ENCODE measurements around the gene ACSL6.
A peak's percentile ranks its signal among the peaks of the same experiment; 100 is the strongest.

The ACSL6 gene

DNA sequence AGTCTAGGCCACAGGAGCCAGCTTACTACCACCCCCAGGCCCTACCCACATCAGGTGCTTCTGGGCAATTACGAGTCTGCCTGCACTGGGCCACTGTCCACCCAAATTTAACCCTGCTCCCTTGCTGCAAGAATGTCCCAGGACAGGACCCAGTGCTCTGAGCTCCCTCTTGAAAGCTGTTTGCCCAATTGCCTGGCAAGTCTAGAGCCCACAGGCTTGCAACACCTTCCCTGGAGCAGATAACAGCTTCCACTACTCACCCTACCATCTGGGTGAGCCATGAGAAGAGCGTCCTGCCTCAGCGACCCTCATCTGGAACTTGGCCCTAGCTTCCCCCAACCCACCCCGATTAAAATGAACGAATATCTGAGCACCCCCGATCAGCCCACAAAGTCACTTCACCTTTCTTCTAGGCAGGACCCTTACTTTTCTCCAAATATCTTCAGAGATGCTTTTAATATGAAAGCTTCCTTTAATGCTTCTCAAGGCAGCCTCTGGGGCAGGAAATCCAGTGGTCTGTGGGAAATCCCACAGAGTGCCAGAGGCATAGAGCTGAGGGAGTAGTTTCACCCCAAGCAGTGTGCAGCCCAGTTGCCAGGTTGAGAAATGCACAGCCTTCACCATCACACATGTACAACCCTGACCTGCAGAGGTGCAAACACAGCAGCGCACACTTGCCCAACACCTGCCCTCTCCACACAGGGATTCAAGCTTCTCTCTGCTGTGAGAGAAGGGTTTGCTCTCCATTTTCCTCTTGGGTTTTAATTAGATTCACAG lies 10.6 kb downstream of the ACSL6 start:
- Histone ChIP-seq H3K4me3 (peak overlapping the region in 1 of 10 experiments; percentile 21; a peak in 2 of 20 replicates), H3K27ac (peak overlapping the region in 7 of 11 experiments; percentile 31 to 80 (median 74); a peak in 13 of 22 replicates), H3K27me3 (no peaks in the 10 kb centered on the region), H3K4me2 (peak overlapping the region; percentile 55 to 94 (median 84)), H3K9me3 (replicated peaks in 1 of 11) (no peaks in the 10 kb centered on the region), H3K36me3 (no peaks in the 10 kb centered on the region), H4K20me1 (peaks cover 0 to 6% (median 0%) of the 10 kb centered on the region in 11 experiments; a peak in 2 of 22 replicates), H3K4me1 (peaks cover 33 to 80% (median 76%) of the 10 kb centered on the region in 10 experiments), H3K9ac (peak overlapping the region in 5 of 11 experiments; percentile 22 to 67 (median 64); a peak in 8 of 22 replicates)
- TF ChIP-seq Cebpa-rat (IDR thresholded peaks at IDR 0.05): peak in 3 of 11 experiments; percentile 50 to 83 (median 82); a peak in 8 of 22 replicates

DNA sequence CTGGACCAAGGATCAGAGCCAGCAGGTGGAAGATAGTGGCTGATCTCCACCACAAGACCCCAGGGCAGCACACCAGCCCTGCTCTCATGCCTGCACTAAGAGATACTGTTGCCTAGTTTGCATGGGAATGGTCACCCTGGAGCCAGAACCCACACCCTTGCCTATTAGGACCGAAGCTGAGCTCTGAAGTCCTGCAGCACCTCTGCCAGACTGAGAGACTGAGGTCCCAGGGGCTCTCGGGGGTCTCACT lies 11.3 kb downstream of the ACSL6 start:
- Histone ChIP-seq H3K4me1 (peaks cover 33 to 80% (median 77%) of the 10 kb centered on the region in 10 experiments), H3K9me3 (replicated peaks in 1 of 11) (no peaks in the 10 kb centered on the region), H4K20me1 (peaks cover 0 to 6% (median 0%) of the 10 kb centered on the region in 11 experiments; a peak in 2 of 22 replicates), H3K27me3 (no peaks in the 10 kb centered on the region), H3K27ac (peak overlapping the region in 7 of 11 experiments; percentile 31 to 80 (median 74); a peak in 13 of 22 replicates), H3K4me2 (peak overlapping the region; percentile 55 to 94 (median 84)), H3K9ac (peak overlapping the region in 4 of 11 experiments; percentile 47 to 67 (median 64); a peak in 7 of 22 replicates), H3K4me3 (no peak overlapping the region), H3K36me3 (no peaks in the 10 kb centered on the region)
- TF ChIP-seq Cebpa-rat (IDR thresholded peaks at IDR 0.05): no peak

DNA sequence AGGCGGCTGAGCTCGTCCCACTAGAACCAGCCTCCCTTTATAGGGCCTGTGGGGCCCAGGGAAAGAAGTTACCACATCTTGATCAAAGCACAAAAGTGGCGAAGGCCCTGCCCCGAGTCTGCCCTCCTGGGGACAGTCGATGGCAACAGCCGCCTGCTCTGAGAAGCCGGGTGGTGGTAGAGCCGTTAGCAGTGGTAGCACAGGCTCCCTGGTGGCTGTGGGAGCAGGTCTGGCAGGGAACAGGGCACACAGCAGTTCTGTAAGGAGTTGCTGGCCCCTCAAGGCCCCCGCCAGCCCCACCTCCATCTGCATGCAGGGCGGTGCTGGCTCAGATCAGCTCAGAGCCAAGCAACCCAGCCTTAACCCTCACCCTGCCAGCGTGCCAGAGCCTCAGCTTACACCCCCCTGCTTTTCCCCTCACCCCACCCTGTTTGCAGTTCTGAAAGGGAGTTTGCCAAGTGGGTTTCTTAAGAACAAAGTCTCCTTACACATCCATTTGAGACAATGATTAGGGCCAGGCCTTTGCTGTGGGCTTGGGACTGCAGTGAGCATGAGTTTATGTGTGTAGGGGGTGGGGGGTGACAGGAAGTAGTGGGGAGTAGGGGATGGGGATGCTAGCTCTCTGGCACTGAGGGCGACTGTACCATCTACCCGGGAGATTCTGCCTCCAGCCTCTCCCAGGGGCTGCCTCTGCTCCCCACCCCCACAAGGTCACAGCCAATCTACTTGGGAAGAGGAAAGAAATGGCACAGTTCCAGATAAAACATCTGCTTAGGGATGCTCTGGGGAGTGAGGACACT lies 11.8 kb downstream of the ACSL6 start:
- Histone ChIP-seq H3K9ac (peak overlapping the region in 7 of 11 experiments; percentile 5 to 67 (median 47); a peak in 13 of 22 replicates), H3K4me1 (peaks cover 33 to 85% (median 82%) of the 10 kb centered on the region in 10 experiments), H3K27ac (peak overlapping the region in 8 of 11 experiments; percentile 27 to 80 (median 66); a peak in 14 of 22 replicates), H3K27me3 (no peaks in the 10 kb centered on the region), H3K4me3 (no peak overlapping the region), H4K20me1 (peaks cover 0 to 6% (median 0%) of the 10 kb centered on the region in 11 experiments; a peak in 2 of 22 replicates), H3K4me2 (peak overlapping the region; percentile 55 to 94 (median 84)), H3K36me3 (no peaks in the 10 kb centered on the region), H3K9me3 (replicated peaks in 1 of 11) (no peaks in the 10 kb centered on the region)
- TF ChIP-seq Cebpa-rat (IDR thresholded peaks at IDR 0.05): no peak; a peak in 1 of 22 replicates

- TF ChIP-seq Cebpa-rat (IDR thresholded peaks at IDR 0.05): 0 out of 22 replicates have a peak, but pooled peaks of 1 of the 11 experiments have one; percentile 56
- Histone ChIP-seq H3K9me3 (replicated peaks in 1 of 11) (no peaks in the 10 kb centered on the region), H3K4me3 (no peak overlapping the region), H3K36me3 (no peaks in the 10 kb centered on the region), H3K4me1 (peaks cover 33 to 91% (median 85%) of the 10 kb centered on the region in 10 experiments), H3K9ac (peak overlapping the region in 7 of 11 experiments; percentile 5 to 67 (median 47); a peak in 10 of 22 replicates), H3K4me2 (peak overlapping the region; percentile 33 to 94 (median 84)), H3K27me3 (no peaks in the 10 kb centered on the region), H4K20me1 (peaks cover 0 to 6% (median 0%) of the 10 kb centered on the region in 11 experiments; a peak in 2 of 22 replicates), H3K27ac (peak overlapping the region in 7 of 11 experiments; percentile 26 to 80 (median 74); a peak in 12 of 22 replicates)
These were observed 12.4 kb downstream of the ACSL6 start for GRCh38 chr5:131999041-131999440.

DNA sequence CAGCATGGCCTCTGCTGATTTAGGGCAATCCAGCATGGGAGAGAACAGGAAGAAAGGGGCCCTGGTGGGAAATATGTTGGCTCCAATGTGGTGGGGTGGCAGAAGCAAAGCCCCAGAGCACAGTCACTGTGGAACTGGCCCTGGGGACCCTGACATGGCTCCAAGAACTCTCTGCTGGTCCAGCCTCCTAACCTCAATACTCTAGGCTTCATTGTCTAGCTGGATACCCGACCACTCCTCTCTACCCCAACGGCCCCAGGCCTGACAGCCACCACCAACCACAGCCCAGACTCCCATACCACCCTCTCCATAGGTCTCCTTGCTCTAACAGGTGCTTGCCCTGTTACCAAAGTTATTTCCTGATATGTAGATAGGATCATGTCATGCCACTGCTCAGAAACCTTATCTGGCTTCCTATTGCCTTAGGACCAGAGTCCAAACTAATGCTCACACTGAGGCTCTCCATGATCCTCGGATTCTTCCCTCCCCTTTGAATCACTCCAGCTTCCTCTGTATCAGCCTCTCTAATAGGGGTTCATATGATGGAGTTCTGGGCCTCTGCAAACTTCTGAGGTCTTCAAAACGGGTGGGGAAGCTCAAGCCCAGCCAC lies 12.9 kb downstream of the ACSL6 start:
- H3K27ac ChIP-seq: peak overlapping the region in 6 of 11 experiments; percentile 38 to 80 (median 74); a peak in 7 of 22 replicates
- H3K9ac ChIP-seq: peak overlapping the region in 3 of 11 experiments; percentile 47 to 67 (median 64); a peak in 3 of 22 replicates
- peaks cover 0 to 6% (median 0%) of the 10 kb centered on the region in 11 experiments; a peak in 2 of 22 replicates for H4K20me1 ChIP-seq
- TF ChIP-seq Cebpa-rat (IDR thresholded peaks at IDR 0.05): no peak
- H3K27me3 ChIP-seq: no peaks in the 10 kb centered on the region
- H3K4me3 ChIP-seq: no peak overlapping the region
- H3K4me1 ChIP-seq: peaks cover 33 to 91% (median 85%) of the 10 kb centered on the region in 10 experiments
- no peaks in the 10 kb centered on the region for H3K9me3 ChIP-seq (replicated peaks in 1 of 11)
- no peaks in the 10 kb centered on the region for H3K36me3 ChIP-seq
- peak overlapping the region; percentile 11 to 94 (median 84); a peak in 20 of 22 replicates for H3K4me2 ChIP-seq

GRCh38 chr5:131997727-131998117 lies 13.7 kb downstream of the ACSL6 start:
- TF ChIP-seq Cebpa-rat (IDR thresholded peaks at IDR 0.05): no peak
- Histone ChIP-seq H3K27me3 (no peaks in the 10 kb centered on the region), H3K9ac (no peak overlapping the region), H3K9me3 (replicated peaks in 1 of 11) (no peaks in the 10 kb centered on the region), H4K20me1 (peaks cover 0 to 6% (median 0%) of the 10 kb centered on the region in 11 experiments; a peak in 2 of 22 replicates), H3K36me3 (no peaks in the 10 kb centered on the region), H3K4me2 (peak overlapping the region in 9 of 11 experiments; percentile 23 to 94 (median 88); a peak in 18 of 22 replicates), H3K4me1 (peaks cover 33 to 87% (median 81%) of the 10 kb centered on the region in 10 experiments), H3K4me3 (no peak overlapping the region), H3K27ac (peak overlapping the region in 3 of 11 experiments; percentile 29 to 80 (median 74); a peak in 3 of 22 replicates)

DNA sequence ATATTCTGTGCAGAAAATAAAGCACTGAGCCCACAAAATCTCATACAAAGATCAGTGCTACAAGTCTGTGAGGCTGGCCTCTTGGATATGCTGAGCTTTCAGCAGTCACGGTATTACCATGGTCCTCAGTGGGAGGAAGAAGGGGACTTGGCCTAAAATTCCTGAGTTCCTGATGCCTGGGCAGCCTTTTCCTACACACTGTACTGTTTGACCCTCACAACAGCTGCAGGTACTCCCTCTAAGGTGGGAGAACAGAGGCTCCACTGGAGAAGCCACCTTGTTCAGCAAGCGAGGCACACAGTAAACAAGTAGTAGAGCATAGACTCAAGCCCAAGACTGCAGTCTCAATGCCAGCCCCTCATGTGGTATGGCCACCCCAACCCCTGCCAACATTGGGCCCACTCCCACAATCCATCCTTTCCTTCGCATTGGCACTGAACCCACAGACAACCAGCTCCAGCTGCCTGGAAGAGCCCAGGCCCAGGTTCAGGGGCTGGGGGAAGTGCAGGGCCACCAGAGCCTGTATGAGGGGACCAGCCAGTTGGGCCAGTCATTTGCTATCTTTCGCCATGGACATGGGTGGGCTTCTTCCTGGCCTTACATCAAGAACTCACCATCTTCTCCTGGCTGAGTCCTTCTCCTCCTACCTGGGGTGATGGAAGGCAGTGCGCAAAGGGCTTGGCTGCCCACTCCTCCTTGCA lies 14.3 kb downstream of the ACSL6 start:
- H3K9ac ChIP-seq: no peak overlapping the region; a peak in 1 of 22 replicates
- peaks cover 33 to 81% (median 76%) of the 10 kb centered on the region in 10 experiments for H3K4me1 ChIP-seq
- H3K27ac ChIP-seq: peak overlapping the region in 2 of 11 experiments; percentile 0 to 74; a peak in 3 of 22 replicates
- peak overlapping the region in 10 of 11 experiments; percentile 1 to 94 (median 86); a peak in 18 of 22 replicates for H3K4me2 ChIP-seq
- H3K36me3 ChIP-seq: no peaks in the 10 kb centered on the region
- no peaks in the 10 kb centered on the region for H3K9me3 ChIP-seq (replicated peaks in 1 of 11)
- no peak overlapping the region for H3K4me3 ChIP-seq
- H3K27me3 ChIP-seq: no peaks in the 10 kb centered on the region
- peaks cover 0 to 6% (median 0%) of the 10 kb centered on the region in 11 experiments; a peak in 2 of 22 replicates for H4K20me1 ChIP-seq
- no peak for TF ChIP-seq Cebpa-rat (IDR thresholded peaks at IDR 0.05)

All from BLaER1 treated with 17β-estradiol and CSF1 and Interleukin-3, amounts not matched to agents 10 nM and 100 nM (cell line).